Astrocyte (in vitro differentiated cells and primary cell): Measurements from ENCODE around the gene SHISA7. TPM values are rescaled to one million over a fixed set of nuclear protein-coding genes. Genes with fewer than 3 reads are reported as not detected.

Experiments
- DNase-seq: peaks from one replicate; pipeline ENCODE4 v3.0.0-alpha.2; 2010; ENCODE audit warnings: low read depth
- FAIRE-seq: peaks from 2 replicates; lab custom pipeline; 2011; peaks lifted over from hg19 to GRCh38; lab: Jason Lieb, UNC
- H2AFZ ChIP-seq: 2 replicates; pipeline ENCODE4 v1.6.0; 2012; ENCODE audit warnings: low read depth, low read length, inconsistent platforms
- H3K27ac ChIP-seq: 2 replicates; pipeline ENCODE4 v1.5.1; 2011; ENCODE audit warnings: low read depth, low read length, inconsistent platforms
- H3K27me3 ChIP-seq: 2 replicates; pipeline ENCODE4 v1.6.0; 2011; ENCODE audit warnings: low read length, inconsistent platforms; ENCODE audit not compliant: insufficient read depth
- H3K36me3 ChIP-seq: 2 replicates; pipeline ENCODE4 v1.5.1; 2011; ENCODE audit warnings: low read length, inconsistent platforms; ENCODE audit not compliant: insufficient read depth
- H3K4me1 ChIP-seq: 2 replicates; pipeline ENCODE4 v1.5.1; 2011; ENCODE audit warnings: low read length, inconsistent platforms; ENCODE audit not compliant: insufficient read depth
- H3K4me2 ChIP-seq: 2 replicates; pipeline ENCODE4 v1.6.0; 2012; ENCODE audit warnings: low read length, inconsistent platforms
- H3K4me3 ChIP-seq: 2 replicates; pipeline ENCODE4 v1.5.1; 2011; ENCODE audit warnings: low read depth, mild to moderate bottlenecking, low read length, inconsistent platforms; ENCODE audit not compliant: insufficient read depth
- H3K79me2 ChIP-seq: 2 replicates; pipeline ENCODE4 v1.6.0; 2012; ENCODE audit warnings: mild to moderate bottlenecking, low read length, inconsistent platforms; ENCODE audit not compliant: insufficient read depth
- H3K9ac ChIP-seq: 2 replicates; pipeline ENCODE4 v1.6.0; 2012; ENCODE audit warnings: mild to moderate bottlenecking, low read length, inconsistent platforms
- H3K9me3 ChIP-seq: 2 replicates; pipeline ENCODE4 v1.5.1; 2012; ENCODE audit warnings: low read depth, mild to moderate bottlenecking, low read length, inconsistent platforms; ENCODE audit not compliant: insufficient read depth
- H4K20me1 ChIP-seq: 2 replicates; pipeline ENCODE4 v1.6.0; 2012; ENCODE audit warnings: low read length, inconsistent platforms; ENCODE audit not compliant: insufficient read depth
- H3K27ac Mint-ChIP-seq: one replicate; pipeline ENCODE4 v1.8.0; 2021; ENCODE audit warnings: mild to moderate bottlenecking, mixed read lengths; ENCODE audit not compliant: unreplicated experiment
- H3K27me3 Mint-ChIP-seq: one replicate; pipeline ENCODE4 v1.8.0; 2021; ENCODE audit warnings: low read depth, mixed read lengths; ENCODE audit not compliant: unreplicated experiment
- H3K36me3 Mint-ChIP-seq: one replicate; pipeline ENCODE4 v1.8.0; 2021; ENCODE audit warnings: low read depth, mixed read lengths; ENCODE audit not compliant: unreplicated experiment
- H3K4me1 Mint-ChIP-seq: one replicate; pipeline ENCODE4 v1.8.0; 2021; ENCODE audit warnings: low read depth, mixed read lengths; ENCODE audit not compliant: unreplicated experiment
- H3K4me3 Mint-ChIP-seq: one replicate; pipeline ENCODE4 v1.8.0; 2021; ENCODE audit warnings: mild to moderate bottlenecking, moderate library complexity, mixed read lengths; ENCODE audit not compliant: unreplicated experiment
- H3K9me3 Mint-ChIP-seq: one replicate; pipeline ENCODE4 v1.8.0; 2021; ENCODE audit warnings: mild to moderate bottlenecking, mixed read lengths; ENCODE audit not compliant: unreplicated experiment
- EZH2 ChIP-seq: IDR thresholded peaks from 2 replicates; pipeline ENCODE4 v1.6.1; 2012; ENCODE audit warnings: mild to moderate bottlenecking, low read length, inconsistent platforms; ENCODE audit not compliant: insufficient read depth
- total RNA-seq: library from RNA; stranded (reverse); gene quantifications from 2 replicates; pipeline ENCODE4 v1.2.1, GENCODE V29; 2021
- TF ChIP-seq, protein P1 (sequence below): IDR thresholded peaks from 2 replicates; pipeline ENCODE4 v1.5.1; 2011; ENCODE audit warnings: low read depth, mild to moderate bottlenecking, inconsistent platforms, low read length, moderate library complexity; ENCODE audit not compliant: insufficient read depth

The SHISA7 gene
- total RNA-seq, 1 donor from 2014 or later: 0.09 TPM

DNA sequence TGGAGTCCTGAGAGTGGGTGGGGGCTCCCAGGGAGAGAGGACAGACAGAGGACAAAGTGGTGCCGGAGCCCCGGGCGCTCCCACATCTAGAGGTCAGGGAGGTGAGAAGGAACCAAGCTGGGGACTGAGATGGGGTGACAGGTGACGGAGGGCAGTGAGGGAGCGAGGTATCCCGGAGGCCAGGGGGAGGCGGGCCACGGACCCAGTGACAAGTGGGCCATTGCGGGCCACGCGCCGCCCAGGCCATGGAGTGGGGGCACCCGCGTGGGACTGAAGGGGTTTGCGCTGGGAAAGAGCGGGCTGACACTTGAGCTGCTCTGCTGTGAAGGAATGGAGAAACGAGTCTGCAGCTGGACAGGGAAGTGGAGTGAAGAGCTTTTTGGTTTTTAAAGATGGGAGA lies 35.9 kb upstream of the SHISA7 start:
- H3K9ac ChIP-seq: no peak overlapping the region
- no peak overlapping the region for H3K4me2 ChIP-seq
- peaks cover 30% of the 10 kb centered on the region for H3K79me2 ChIP-seq
- TF ChIP-seq EZH2: no peak
- TF ChIP-seq, protein P1, sequence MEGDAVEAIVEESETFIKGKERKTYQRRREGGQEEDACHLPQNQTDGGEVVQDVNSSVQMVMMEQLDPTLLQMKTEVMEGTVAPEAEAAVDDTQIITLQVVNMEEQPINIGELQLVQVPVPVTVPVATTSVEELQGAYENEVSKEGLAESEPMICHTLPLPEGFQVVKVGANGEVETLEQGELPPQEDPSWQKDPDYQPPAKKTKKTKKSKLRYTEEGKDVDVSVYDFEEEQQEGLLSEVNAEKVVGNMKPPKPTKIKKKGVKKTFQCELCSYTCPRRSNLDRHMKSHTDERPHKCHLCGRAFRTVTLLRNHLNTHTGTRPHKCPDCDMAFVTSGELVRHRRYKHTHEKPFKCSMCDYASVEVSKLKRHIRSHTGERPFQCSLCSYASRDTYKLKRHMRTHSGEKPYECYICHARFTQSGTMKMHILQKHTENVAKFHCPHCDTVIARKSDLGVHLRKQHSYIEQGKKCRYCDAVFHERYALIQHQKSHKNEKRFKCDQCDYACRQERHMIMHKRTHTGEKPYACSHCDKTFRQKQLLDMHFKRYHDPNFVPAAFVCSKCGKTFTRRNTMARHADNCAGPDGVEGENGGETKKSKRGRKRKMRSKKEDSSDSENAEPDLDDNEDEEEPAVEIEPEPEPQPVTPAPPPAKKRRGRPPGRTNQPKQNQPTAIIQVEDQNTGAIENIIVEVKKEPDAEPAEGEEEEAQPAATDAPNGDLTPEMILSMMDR: no peak
- no peak for DNase-seq
- Mint-ChIP-seq H3K4me3 (peak overlapping the region; percentile 1), H3K36me3 (peaks cover 4% of the 10 kb centered on the region), H3K4me1 (peaks cover 9% of the 10 kb centered on the region), H3K27ac (peak overlapping the region; percentile 79), H3K27me3 (no peaks in the 10 kb centered on the region), H3K9me3 (no peaks in the 10 kb centered on the region)
- H3K27ac ChIP-seq: no peak overlapping the region
- H3K9me3 ChIP-seq: no peaks in the 10 kb centered on the region
- no peaks in the 10 kb centered on the region for H3K27me3 ChIP-seq
- H3K4me1 ChIP-seq: peaks cover 18% of the 10 kb centered on the region
- H2AFZ ChIP-seq: no peak overlapping the region
- no peak for FAIRE-seq
- no peak overlapping the region for H3K4me3 ChIP-seq
- no peaks in the 10 kb centered on the region for H3K36me3 ChIP-seq
- H4K20me1 ChIP-seq: peaks cover 9% of the 10 kb centered on the region

DNA sequence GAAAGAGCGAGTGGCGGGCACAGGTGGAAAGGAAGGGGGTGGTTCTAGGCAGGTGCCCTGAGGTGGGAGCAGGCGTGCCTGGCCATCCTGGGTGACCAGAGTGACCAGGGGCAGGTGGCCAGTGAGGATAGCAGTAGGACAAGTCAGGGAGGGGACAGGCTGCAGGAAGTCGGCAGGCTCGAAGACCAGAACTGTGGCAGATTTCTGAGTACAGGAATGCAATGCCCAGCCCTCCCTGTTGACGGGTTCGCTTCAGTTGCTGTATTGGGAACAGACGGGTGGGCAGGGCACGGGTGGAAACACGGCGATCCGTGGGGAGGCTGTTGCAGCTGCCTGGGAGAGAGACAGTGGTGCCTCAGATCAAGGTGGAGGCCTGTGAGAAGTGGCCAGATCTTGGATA lies 35.3 kb upstream of the SHISA7 start:
- Mint-ChIP-seq H3K4me1 (peaks cover 9% of the 10 kb centered on the region), H3K4me3 (peak overlapping the region; percentile 91), H3K27me3 (no peaks in the 10 kb centered on the region), H3K36me3 (peaks cover 4% of the 10 kb centered on the region), H3K9me3 (no peaks in the 10 kb centered on the region), H3K27ac (peak overlapping the region; percentile 66)
- no peaks in the 10 kb centered on the region for H3K9me3 ChIP-seq
- H3K9ac ChIP-seq: no peak overlapping the region
- no peak overlapping the region for H3K27ac ChIP-seq
- peaks cover 9% of the 10 kb centered on the region for H4K20me1 ChIP-seq
- peaks cover 29% of the 10 kb centered on the region for H3K79me2 ChIP-seq
- H3K4me2 ChIP-seq: peak overlapping the region; percentile 91
- peaks cover 21% of the 10 kb centered on the region for H3K4me1 ChIP-seq
- no peak overlapping the region for H3K4me3 ChIP-seq
- no peak for DNase-seq
- no peak overlapping the region for H2AFZ ChIP-seq
- H3K36me3 ChIP-seq: no peaks in the 10 kb centered on the region
- TF ChIP-seq EZH2: no peak
- TF ChIP-seq, protein P1: no peak
- no peaks in the 10 kb centered on the region for H3K27me3 ChIP-seq
- FAIRE-seq: no peak

DNA sequence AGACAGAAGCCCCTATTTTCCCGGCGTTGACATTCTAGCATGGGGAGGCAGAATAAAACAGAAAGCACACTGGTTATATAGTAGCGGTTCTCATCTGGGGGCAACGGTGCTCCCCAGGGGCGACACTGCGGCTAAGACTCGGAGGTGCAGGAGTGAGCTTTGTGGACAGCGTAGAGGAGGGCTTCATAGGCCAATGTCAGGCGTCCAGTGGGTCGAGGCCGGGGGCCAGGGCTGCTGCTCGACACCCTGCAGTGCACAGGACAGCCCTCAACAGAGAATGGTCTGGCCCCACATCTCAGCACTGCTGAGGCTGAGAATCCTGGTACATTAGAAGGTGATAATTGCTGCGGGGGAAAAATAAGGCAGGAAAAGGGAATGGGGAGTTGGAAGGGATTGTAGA lies 34.8 kb upstream of the SHISA7 start:
- no peaks in the 10 kb centered on the region for H3K9me3 Mint-ChIP-seq
- DNase-seq (no peak), FAIRE-seq (no peak)
- Histone ChIP-seq H3K9me3 (no peaks in the 10 kb centered on the region), H4K20me1 (peaks cover 9% of the 10 kb centered on the region), H3K4me1 (peaks cover 26% of the 10 kb centered on the region), H3K4me2 (peak overlapping the region; percentile 91), H3K9ac (no peak overlapping the region), H2AFZ (no peak overlapping the region), H3K4me3 (peak overlapping the region; percentile 81), H3K36me3 (no peaks in the 10 kb centered on the region), H3K79me2 (peaks cover 29% of the 10 kb centered on the region), H3K27ac (no peak overlapping the region), H3K27me3 (no peaks in the 10 kb centered on the region)
- peaks cover 9% of the 10 kb centered on the region for H3K4me1 Mint-ChIP-seq
- TF ChIP-seq, protein P1: no peak
- TF ChIP-seq EZH2: no peak
- H3K4me3 Mint-ChIP-seq: peak overlapping the region; percentile 91
- H3K36me3 Mint-ChIP-seq: peaks cover 4% of the 10 kb centered on the region
- H3K27ac Mint-ChIP-seq: peak overlapping the region; percentile 66
- H3K27me3 Mint-ChIP-seq: no peaks in the 10 kb centered on the region
